ENCODE results near the gene CLTCL1.
"Not testable (repeated sequence)": the region's sequence is repeated elsewhere in the genome, so short reads cannot be mapped to it uniquely, and the experiment has no call there.

Gene CLTCL1

GRCh38 chr22:19260804-19261203, 30.7 kb downstream of the CLTCL1 start:
- no peak overlapping the region for H3K27ac ChIP-seq
- TF ChIP-seq, protein P1, sequence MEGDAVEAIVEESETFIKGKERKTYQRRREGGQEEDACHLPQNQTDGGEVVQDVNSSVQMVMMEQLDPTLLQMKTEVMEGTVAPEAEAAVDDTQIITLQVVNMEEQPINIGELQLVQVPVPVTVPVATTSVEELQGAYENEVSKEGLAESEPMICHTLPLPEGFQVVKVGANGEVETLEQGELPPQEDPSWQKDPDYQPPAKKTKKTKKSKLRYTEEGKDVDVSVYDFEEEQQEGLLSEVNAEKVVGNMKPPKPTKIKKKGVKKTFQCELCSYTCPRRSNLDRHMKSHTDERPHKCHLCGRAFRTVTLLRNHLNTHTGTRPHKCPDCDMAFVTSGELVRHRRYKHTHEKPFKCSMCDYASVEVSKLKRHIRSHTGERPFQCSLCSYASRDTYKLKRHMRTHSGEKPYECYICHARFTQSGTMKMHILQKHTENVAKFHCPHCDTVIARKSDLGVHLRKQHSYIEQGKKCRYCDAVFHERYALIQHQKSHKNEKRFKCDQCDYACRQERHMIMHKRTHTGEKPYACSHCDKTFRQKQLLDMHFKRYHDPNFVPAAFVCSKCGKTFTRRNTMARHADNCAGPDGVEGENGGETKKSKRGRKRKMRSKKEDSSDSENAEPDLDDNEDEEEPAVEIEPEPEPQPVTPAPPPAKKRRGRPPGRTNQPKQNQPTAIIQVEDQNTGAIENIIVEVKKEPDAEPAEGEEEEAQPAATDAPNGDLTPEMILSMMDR (IDR thresholded peaks at IDR 0.05): no peak

DNA sequence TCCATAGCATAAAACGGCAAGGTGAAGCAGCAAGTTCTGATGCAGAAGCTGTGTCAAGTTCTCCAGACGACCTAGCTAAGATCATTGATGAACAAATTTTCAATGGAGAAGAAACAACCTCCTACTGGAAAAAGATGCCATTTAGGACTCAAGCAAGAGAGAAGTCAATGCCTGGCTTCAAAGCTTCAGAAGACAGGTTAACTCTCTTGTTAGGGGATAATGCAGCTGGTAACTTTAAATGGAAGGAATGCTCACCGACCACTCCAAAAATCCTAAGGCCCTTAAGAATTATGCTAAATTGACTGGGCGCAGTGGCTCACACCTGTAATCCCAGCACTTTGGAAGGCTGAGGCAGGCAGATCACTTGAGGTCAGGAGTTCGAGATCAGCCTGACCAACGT, 31.3 kb downstream of the CLTCL1 start:
- TF ChIP-seq, protein P1 (IDR thresholded peaks at IDR 0.05): no peak
- TF ChIP-seq ZFX (IDR thresholded peaks at IDR 0.05; ENCODE audit: borderline replicate concordance): no peak
- H3K27ac ChIP-seq: no peak overlapping the region

DNA sequence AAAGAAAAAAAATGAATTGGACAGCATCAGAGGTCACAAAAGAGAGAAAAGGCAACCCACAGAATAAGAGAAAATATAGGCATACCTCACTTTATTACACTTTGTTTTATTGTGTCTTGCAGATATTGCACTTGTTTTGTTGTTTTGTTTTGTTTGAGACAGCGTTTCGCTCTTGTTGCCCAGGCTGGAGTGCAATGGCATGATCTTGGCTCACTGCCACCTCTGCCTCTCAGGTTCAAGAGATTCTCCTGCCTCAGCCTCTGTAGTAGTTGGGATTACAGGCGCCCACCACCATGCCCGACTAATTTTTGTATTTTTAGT, 32.6 kb downstream of the CLTCL1 start:
- not testable (repeated sequence) for H3K27ac ChIP-seq

- H3K27ac ChIP-seq: no peak overlapping the region
Measured at GRCh38 chr22:19258371-19258770, 33.1 kb downstream of the CLTCL1 start.

GRCh38 chr22:19256362-19256761, 35.2 kb downstream of the CLTCL1 start:
- H3K27ac ChIP-seq: not testable (repeated sequence)

More at GRCh38 chr22:19258371-19258770, 33.1 kb downstream of the CLTCL1 start:
- no peak for TF ChIP-seq ZFX (IDR thresholded peaks at IDR 0.05; ENCODE audit: borderline replicate concordance)
- TF ChIP-seq, protein P1 (IDR thresholded peaks at IDR 0.05): no peak

DNA sequence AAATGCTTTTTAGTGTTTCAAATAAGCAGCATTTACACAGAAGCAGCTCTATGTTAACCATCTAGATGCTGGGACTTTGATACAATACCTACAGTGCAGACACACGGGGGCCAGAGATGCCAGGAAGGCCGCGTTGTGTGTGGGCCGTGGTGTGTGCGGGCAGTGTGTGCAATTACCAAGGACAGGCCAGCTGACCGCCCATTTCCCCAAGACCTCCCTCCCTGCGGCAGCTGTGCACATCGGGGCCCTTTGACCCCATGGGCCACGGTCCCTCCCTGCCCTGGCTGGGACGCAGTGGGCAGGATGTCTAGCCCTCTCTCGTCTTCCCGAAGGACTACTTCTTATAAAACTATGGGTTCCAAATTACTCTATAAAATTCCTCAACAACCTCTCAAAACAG, 38.4 kb downstream of the CLTCL1 start:
- H3K27ac ChIP-seq: no peak overlapping the region
- TF ChIP-seq, protein P1 (IDR thresholded peaks at IDR 0.05): no peak
- no peak for TF ChIP-seq ZFX (IDR thresholded peaks at IDR 0.05; ENCODE audit: borderline replicate concordance)

GRCh38 chr22:19244600-19245352, 46.7 kb downstream of the CLTCL1 start:
- no peak overlapping the region for H3K27ac ChIP-seq
- no peak for TF ChIP-seq ZFX (IDR thresholded peaks at IDR 0.05; ENCODE audit: borderline replicate concordance)
- TF ChIP-seq, protein P1 (IDR thresholded peaks at IDR 0.05): no peak

- H3K27ac ChIP-seq: no peak overlapping the region
- no peak for TF ChIP-seq ZFX (IDR thresholded peaks at IDR 0.05; ENCODE audit: borderline replicate concordance)
- TF ChIP-seq, protein P1 (IDR thresholded peaks at IDR 0.05): no peak
Measured at GRCh38 chr22:19242699-19243098, 48.8 kb downstream of the CLTCL1 start.
